Sigmoid colon (tissue), 4 donors: Measurements from ENCODE around the gene AKR1A1.

ENCODE experiments used
- CTCF ChIP-seq, 4 experiments: fragments of 450-650 bp in 3 of 4; fragments of 200-600 bp in 1 of 4; IDR thresholded peaks; one replicate each; pipeline ENCODE4 v1.5.1; 2016 to 2019; ENCODE audit warnings: antibody characterized with exemption in 4 of 4, mild to moderate bottlenecking in 3 of 4, moderate library complexity in 2 of 4
- EP300 ChIP-seq, 4 donors: sonication (generic); formaldehyde crosslinking; IDR thresholded peaks; one replicate each; pipeline ENCODE4 v1.6.1; 2017; ENCODE audit warnings: antibody characterized with exemption in 4 of 4
- POLR2A ChIP-seq, 2 donors: fragments of 450-650 bp; IDR thresholded peaks; one replicate each; pipeline ENCODE4 v1.6.1; 2016; ENCODE audit warnings: antibody characterized with exemption in 2 of 2, mild to moderate bottlenecking in 2 of 2, moderate library complexity in 2 of 2
- POLR2AphosphoS5 ChIP-seq, 4 donors: sonication (generic); formaldehyde crosslinking; IDR thresholded peaks; one replicate each; pipeline ENCODE4 v1.6.1; 2017; ENCODE audit warnings: antibody characterized with exemption in 4 of 4

GRCh38 chr1:45567911-45568310 is 17.3 kb downstream of the AKR1A1 start:
- no peak for TF ChIP-seq POLR2A (IDR thresholded peaks at IDR 0.05)
- no peak for TF ChIP-seq CTCF (IDR thresholded peaks at IDR 0.05)
- no peak for TF ChIP-seq POLR2AphosphoS5 (IDR thresholded peaks at IDR 0.05)
- TF ChIP-seq EP300 (IDR thresholded peaks at IDR 0.05) = no peak
